Kidney tubule cell (primary cell): ENCODE data around the gene PRM2.

Experiments
- DNase-seq: peaks from one replicate; pipeline ENCODE4 v3.0.0-alpha.2; 2018; ENCODE audit warnings: low spot score

Gene PRM2

DNA sequence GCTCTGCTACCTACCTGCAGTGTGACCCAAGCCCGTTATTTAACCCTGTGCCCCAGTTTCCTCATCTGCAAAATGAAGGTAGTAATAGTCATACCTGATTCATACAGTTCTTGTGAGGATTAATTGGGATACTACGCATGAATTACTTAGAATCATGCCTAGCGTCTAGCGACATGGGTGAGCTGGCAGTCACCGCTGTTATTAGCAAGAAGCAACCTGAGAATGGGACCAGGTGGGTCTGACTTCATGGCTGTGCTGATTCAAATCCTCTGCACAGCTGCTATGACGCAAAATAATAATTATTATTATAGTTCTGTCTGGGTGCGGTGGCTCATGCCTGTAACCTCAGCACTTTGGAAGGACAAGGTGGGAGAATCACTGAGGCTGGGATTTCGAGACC, 28.1 kb downstream of the PRM2 start:
- DNase-seq = peak; percentile 33

DNA sequence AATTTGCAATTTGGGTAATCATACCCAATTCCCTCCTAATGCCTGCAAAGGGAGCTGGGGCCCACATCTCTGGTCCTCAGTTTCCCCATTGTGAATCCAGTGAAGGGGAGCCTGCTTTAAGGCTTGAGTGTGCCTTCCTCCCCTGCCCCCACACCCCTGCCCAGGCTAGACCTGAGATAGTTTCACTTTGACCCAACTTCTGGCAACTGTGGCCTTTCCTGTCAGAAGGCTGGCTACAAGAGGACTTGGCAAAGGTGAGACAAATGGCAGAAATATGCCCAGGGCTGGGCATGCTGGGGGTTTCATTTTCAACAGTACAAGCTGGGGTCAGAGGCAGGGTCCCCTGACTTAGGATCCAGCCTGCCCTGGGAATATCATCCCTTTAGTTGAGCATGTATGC, 30.3 kb downstream of the PRM2 start:
- no peak for DNase-seq

- DNase-seq = no peak
Observed at GRCh38 chr16:11245222-11245737, 31.0 kb downstream of the PRM2 start.

GRCh38 chr16:11242658-11243057, 33.6 kb downstream of the PRM2 start:
- no peak for DNase-seq

- DNase-seq = no peak
Observed at GRCh38 chr16:11241480-11242204, 34.6 kb downstream of the PRM2 start.

GRCh38 chr16:11240636-11241473, 35.4 kb downstream of the PRM2 start:
- no peak for DNase-seq

DNA sequence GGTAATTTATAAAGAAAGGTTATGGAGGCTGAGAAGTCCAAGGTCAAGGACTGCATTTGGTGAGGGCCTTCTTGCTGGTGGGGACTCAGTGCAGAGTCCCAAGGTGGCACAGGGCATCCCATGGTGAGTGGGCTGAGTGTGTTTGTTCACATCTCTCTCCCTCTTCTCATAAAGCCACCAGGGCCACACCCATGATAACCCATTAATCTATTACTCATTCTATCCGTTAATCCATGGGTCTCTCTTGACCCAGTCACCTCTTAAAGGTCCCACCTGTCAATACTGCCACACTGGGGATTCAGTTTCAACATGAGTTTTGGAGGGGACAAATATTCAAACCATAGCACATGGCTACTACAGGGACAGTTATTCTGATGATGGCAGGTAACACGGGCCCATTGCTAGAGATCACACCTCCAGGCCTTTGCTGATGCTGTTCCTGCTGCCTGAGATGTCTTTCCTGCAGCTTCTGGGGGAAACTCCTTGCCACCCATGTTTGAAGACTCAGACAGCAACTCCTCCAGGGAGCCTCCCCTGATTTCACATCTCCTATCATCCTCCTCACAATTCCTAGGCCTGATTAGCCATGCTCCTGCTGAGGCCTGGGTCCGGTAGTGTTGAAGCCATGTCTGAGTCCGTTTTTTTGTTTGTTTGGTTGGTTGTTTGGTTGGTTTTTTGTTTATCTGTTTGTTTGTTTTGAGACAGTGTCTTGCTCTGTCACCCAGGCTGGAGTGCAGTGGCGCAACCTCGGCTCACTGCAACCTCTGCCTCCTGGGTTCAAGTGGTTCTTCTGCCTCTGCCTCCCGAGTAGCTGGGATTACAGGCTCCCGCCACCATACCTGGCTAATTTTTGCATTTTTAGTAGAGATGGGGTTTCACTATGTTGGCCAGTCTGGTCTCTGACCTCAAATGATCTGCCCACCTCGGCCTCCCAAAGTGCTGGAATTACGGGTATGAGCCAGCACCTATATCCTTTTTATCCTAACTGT, 36.3 kb downstream of the PRM2 start:
- no peak for DNase-seq

DNA sequence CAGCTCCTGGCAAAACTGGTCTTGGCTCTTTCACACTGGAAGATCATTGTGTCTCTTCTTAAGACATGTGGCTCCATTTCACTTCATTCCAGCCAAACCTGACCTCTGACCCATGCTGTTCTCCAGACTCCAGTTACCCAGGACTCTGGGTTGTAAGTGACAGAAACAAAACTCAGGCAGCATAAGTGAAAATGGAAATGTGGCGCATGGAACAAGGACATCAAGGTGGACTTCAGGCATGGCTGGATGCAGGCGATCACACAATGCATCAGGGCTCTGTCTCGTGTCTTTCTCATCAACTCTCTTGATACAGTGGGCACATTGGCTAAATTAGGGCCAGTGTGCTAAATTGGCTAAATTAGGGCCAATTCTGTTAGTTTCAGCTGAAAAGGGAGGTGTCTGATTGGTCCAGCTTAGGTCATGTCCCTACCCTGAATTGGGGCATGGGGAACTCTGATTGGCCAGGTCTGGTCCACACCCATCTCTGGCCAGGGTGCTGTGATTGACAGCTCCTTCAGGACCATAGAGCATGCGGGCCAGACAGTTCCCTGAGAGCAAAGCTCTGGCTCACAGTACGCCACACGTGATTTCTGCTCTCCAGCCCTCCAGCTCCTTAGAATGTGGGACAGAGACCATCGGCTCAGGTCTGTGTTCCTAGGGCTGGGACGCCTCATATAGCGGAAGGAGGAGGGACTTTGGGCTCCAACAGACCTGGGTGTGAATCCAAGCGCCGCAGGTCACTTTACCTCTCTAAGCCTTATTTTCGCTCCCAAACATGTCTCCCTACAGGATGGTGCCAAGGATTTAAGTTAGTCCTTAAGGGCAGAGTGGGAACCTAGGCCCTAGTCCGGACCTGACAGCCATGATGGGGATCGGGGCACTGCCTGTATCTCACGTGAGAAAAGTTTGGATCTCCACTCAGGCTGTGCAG, 37.7 kb downstream of the PRM2 start:
- DNase-seq = no peak

DNA sequence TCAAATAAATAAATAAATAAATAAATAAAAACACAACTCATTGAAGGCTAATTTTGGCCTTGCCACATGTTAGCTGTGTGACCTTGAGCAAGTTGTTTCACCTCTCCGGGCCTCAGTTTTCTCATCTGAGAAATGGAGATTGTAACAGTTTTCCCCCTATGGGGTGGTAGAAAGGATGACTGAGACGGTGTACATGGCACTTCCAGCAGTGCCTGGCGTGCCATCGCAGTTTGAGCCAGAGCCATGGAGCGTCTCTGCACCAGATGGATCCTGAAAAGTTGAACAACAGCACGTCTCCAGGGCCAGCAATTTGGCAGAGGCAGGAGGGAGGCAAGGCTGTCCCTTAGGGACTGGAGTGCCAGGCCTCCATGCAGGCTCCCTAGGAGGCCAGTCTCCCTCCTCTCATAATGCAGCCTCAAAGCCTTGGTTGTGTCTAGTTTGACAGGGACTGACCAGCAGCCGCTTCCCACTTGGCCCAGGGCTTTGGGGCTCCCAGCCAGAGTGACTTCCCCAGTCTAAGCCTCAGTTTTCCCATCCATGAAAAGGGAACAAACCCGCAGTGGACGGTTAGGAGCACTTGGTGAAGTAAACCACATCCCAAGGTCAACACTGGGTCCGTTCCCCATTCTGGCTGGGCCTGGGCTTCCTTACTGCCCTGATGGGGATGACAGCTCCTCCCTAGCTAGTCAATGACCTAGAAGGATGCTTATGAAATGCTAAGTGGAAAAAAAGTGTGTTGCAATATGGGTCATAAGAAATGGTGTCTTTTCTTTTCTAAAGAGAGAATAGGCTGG, 39.6 kb downstream of the PRM2 start:
- DNase-seq = no peak

DNA sequence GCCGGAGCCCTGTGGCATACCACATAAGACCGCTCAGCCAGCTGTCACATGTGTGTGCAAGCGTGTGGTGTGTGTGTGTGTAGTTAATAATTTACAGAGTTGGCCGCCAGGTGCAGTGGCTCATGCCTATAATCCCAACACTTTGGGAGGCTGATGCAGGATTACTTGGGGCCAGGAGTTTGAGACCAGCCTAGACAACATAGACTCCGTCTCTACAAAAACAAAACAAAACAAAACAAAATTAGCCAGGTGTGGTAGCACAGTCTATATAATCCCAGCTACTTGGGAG, 40.6 kb downstream of the PRM2 start:
- DNase-seq = peak; percentile 81

DNA sequence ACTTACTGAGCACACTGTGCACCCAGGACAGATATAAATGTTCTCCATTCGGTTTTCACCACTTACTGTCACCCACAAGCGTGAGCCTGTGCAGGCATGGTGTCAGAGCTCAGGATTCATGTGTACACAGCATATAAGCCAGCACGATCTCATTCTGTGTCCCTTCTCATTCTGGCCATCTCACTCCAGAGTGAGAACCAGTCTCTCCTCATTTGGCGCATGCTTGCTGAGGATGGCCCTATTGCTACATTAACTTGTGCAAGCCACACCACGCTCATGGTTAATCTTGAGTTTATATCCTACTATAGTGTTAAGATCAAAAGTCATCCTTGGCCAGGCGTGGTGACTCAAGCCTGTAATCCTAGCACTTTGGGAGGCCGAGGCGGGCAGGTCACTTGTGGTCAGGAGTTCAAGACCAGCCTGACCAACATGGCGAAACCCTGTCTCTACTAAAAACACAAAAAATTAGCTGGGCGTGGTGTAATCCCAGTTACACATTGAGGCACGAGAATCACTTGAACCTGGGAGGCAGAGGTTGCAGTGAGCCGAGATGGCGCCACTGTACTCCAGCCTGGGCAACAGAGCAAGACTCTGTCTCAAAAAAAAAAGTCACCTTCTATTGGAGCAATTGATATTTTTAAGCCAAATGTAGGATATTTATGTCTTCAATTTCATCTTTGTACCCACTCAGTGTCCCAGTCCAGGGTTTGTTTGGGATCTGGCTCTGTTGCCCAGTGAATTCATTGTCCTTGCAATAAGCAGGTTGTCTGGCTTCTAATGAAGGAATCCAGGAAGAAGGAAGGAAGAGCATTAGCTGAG, 41.2 kb downstream of the PRM2 start:
- no peak for DNase-seq

GRCh38 chr16:11233727-11234376, 42.4 kb downstream of the PRM2 start:
- no peak for DNase-seq

DNA sequence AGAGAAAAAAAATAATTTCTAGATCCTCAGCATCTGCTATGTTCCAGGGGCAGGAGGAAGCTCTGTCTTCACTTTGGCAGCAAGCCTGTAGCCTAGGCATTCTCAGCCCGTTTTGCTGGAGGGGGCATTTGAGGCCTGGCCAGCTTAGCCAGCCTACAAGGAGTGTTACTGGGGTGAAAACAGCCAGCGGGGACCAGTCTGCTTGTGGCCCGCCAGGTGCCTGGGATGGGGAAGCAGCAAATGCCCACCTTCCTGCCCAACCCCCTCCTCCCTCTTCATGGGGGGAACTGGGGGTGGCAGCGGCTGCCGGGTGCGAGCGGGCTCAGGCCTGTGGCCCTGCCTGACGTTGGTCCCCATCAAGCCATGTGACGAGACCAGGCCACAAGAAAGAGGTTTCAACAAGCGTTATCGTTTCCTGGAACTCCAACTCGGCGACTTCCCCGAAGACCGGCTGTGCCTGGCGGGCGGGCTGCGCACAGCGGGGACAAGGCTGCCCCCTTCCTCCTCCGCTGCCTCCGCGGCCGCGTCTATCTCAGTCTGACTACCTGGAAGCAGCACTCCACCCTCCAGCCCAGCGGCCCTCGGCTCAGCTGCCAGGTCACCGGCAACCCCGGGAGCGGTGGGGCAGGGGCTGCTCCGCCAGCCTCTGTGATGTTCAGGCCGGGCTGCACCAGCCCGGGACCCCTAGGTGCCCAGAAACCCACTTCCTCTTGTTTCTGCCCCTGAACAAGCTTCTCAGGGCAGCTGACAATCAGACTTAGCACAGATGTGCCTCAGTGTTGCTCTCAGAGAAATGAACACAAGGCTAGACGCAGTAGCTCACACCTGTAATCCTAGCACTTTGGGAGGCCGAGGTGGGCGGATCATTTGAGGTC, 43.2 kb downstream of the PRM2 start:
- DNase-seq = no peak

- no peak for DNase-seq
Observed at GRCh38 chr16:11232302-11232851, 43.9 kb downstream of the PRM2 start.

DNA sequence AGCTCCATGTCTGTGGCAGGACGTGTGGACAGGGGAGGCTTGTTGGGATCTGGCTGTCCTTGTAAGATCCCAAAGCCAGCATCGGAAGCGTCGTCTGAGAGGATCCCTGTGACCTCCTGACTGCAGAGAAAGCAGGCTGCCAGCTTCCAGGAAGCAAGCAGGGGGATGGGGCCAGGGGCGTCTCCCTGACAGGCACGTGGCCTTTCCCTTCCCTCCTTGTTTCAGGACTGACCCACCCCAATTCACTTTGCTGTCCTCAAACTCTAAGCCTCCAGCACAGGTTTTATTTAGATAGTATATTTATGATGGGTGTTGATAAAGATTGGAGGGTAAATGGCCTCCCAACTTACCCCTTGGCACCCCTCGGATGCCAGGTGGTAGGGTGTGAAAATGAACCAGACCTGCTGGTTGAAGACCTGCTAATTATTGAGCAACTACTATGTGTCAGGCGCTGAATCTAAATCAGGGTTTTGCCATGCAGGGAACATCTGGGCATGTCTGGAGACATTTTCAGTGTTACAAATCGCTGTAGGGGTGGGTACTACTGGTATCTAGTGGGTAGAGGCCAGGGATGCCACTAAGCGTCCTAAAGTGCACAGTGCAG, 44.8 kb downstream of the PRM2 start:
- DNase-seq = no peak

GRCh38 chr16:11229906-11230305, 46.4 kb downstream of the PRM2 start:
- no peak for DNase-seq

DNA sequence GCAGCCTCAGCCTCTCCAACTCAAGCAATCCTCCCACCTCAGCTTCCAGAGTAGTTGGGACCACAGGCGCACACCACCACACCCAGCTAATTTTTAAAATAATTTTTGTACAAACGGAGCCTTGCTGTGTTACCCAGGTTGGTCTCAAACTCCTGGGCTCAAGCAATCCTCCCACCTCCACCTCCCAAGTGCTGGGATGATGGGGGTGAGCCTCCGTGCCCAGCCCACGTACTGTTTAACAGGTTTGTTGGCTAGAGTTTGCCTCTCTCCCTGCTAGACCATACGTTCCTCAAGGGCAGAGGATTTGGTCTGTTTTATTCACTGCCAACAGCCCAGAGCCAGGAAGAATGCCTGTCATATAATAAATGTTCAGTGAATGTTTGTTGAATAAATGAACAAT, 46.8 kb downstream of the PRM2 start:
- no peak for DNase-seq
